ENCODE results near the gene PDE4D. TPM values are rescaled to one million over a fixed set of nuclear protein-coding genes. Genes with fewer than 3 reads are reported as not detected.

Gene PDE4D
- total and polyA plus RNA-seq, 2 experiments from 2014 or later: 4.3 to 9.7 TPM

GRCh38 chr5:59264639-59265245 is 628.8 kb downstream of the PDE4D start:
- in situ Hi-C loops (cut with MboI): no loop called here
- Histone ChIP-seq H3K27me3 (replicated peaks; ENCODE audit: insufficient read depth) (no peaks in the 10 kb centered on the region; the same call in 1 of the 2 replicates), H2AFZ (0 out of 2 replicates have a peak overlapping the region, but pooled peaks have one; percentile 26), H3K4me2 (ENCODE audit: unreplicated experiment) (no peak overlapping the region), H3K27ac (no peak overlapping the region), H4K20me1 (ENCODE audit: insufficient read depth) (no peaks in the 10 kb centered on the region), H3K4me1 (ENCODE audit: insufficient read depth) (no peaks in the 10 kb centered on the region), H3K79me2 (ENCODE audit: insufficient read depth) (no peaks in the 10 kb centered on the region), H3F3A (ENCODE audit: insufficient read depth) (no peaks in the 10 kb centered on the region), H3K4me3 (no peak overlapping the region), H3K9me2 (ENCODE audit: insufficient read depth) (no peaks in the 10 kb centered on the region), H3K9me3 (ENCODE audit: low read depth) (no peaks in the 10 kb centered on the region), H3K36me3 (ENCODE audit: low read depth) (no peaks in the 10 kb centered on the region), H3K9ac (no peak overlapping the region)
- no peak for DNase-seq
- 36 to 37% methylated on average over 4 of the region's 4 CpGs for WGBS, 2 experiments (ENCODE audit: low coverage in 1 of 2, low lambda C conversion rate in 2 of 2, missing lambda C conversion rate in 2 of 2)
- no peak for TF ChIP-seq EZH2 (IDR thresholded peaks at IDR 0.05; ENCODE audit: insufficient read depth, poor library complexity, severe bottlenecking)
- no peak for TF ChIP-seq EZH2phosphoT487 (IDR thresholded peaks at IDR 0.05; ENCODE audit: insufficient read depth, low read depth)

- Histone ChIP-seq H3K79me2 (ENCODE audit: insufficient read depth) (no peaks in the 10 kb centered on the region), H4K20me1 (ENCODE audit: insufficient read depth) (no peaks in the 10 kb centered on the region), H3F3A (ENCODE audit: insufficient read depth) (no peaks in the 10 kb centered on the region), H3K27me3 (replicated peaks; ENCODE audit: insufficient read depth) (no peaks in the 10 kb centered on the region; the same call in 1 of the 2 replicates), H3K9me3 (ENCODE audit: low read depth) (no peaks in the 10 kb centered on the region), H3K9me2 (ENCODE audit: insufficient read depth) (no peaks in the 10 kb centered on the region), H3K36me3 (ENCODE audit: low read depth) (no peaks in the 10 kb centered on the region), H3K4me1 (ENCODE audit: insufficient read depth) (no peaks in the 10 kb centered on the region), H3K4me3 (no peak overlapping the region), H2AFZ (no peak overlapping the region), H3K4me2 (ENCODE audit: unreplicated experiment) (no peak overlapping the region), H3K9ac (no peak overlapping the region), H3K27ac (no peak overlapping the region)
- no peak for TF ChIP-seq EZH2phosphoT487 (IDR thresholded peaks at IDR 0.05; ENCODE audit: insufficient read depth, low read depth)
- TF ChIP-seq EZH2 (IDR thresholded peaks at IDR 0.05; ENCODE audit: insufficient read depth, poor library complexity, severe bottlenecking): no peak
- WGBS, 2 experiments (ENCODE audit: low coverage in 1 of 2, low lambda C conversion rate in 2 of 2, missing lambda C conversion rate in 2 of 2): 34 to 41% methylated on average over 2 of the region's 2 CpGs
- no peak for DNase-seq
- in situ Hi-C loops (cut with MboI): no loop called here
Observed at GRCh38 chr5:59264013-59264412, 629.5 kb downstream of the PDE4D start.

- Histone ChIP-seq H3K36me3 (ENCODE audit: low read depth) (no peaks in the 10 kb centered on the region), H2AFZ (no peak overlapping the region), H3K9ac (no peak overlapping the region), H3K4me2 (ENCODE audit: unreplicated experiment) (no peak overlapping the region), H3F3A (ENCODE audit: insufficient read depth) (no peaks in the 10 kb centered on the region), H3K27ac (no peak overlapping the region), H3K4me1 (ENCODE audit: insufficient read depth) (no peaks in the 10 kb centered on the region), H3K4me3 (no peak overlapping the region), H3K9me3 (ENCODE audit: low read depth) (no peaks in the 10 kb centered on the region), H3K79me2 (ENCODE audit: insufficient read depth) (no peaks in the 10 kb centered on the region), H3K9me2 (ENCODE audit: insufficient read depth) (no peaks in the 10 kb centered on the region), H4K20me1 (ENCODE audit: insufficient read depth) (no peaks in the 10 kb centered on the region), H3K27me3 (replicated peaks; ENCODE audit: insufficient read depth) (no peaks in the 10 kb centered on the region)
- WGBS, 2 experiments (ENCODE audit: low coverage in 1 of 2, low lambda C conversion rate in 2 of 2, missing lambda C conversion rate in 2 of 2): 84 to 85% methylated on average over 1 of the region's 1 CpG
- in situ Hi-C loops (cut with MboI): no loop called here
- TF ChIP-seq EZH2phosphoT487 (IDR thresholded peaks at IDR 0.05; ENCODE audit: insufficient read depth, low read depth) (no peak), EZH2 (IDR thresholded peaks at IDR 0.05; ENCODE audit: insufficient read depth, poor library complexity, severe bottlenecking) (no peak)
- no peak for DNase-seq
Observed at GRCh38 chr5:59261969-59262368, 631.6 kb downstream of the PDE4D start.

GRCh38 chr5:59260973-59261372 is 632.6 kb downstream of the PDE4D start:
- no peaks in the 10 kb centered on the region for H3K36me3 ChIP-seq (ENCODE audit: low read depth)
- H3K27me3 ChIP-seq (replicated peaks; ENCODE audit: insufficient read depth): no peaks in the 10 kb centered on the region

More at GRCh38 chr5:59260973-59261372, 632.6 kb downstream of the PDE4D start:
- no peak overlapping the region for H3K4me3 ChIP-seq
- H3F3A ChIP-seq (ENCODE audit: insufficient read depth): no peaks in the 10 kb centered on the region
- in situ Hi-C loops (cut with MboI): no loop called here
- H3K79me2 ChIP-seq (ENCODE audit: insufficient read depth): no peaks in the 10 kb centered on the region
- H3K9me3 ChIP-seq (ENCODE audit: low read depth): no peaks in the 10 kb centered on the region
- DNase-seq: no peak
- H2AFZ ChIP-seq: no peak overlapping the region
- H4K20me1 ChIP-seq (ENCODE audit: insufficient read depth): no peaks in the 10 kb centered on the region
- no peaks in the 10 kb centered on the region for H3K9me2 ChIP-seq (ENCODE audit: insufficient read depth)
- no peaks in the 10 kb centered on the region for H3K4me1 ChIP-seq (ENCODE audit: insufficient read depth)
- TF ChIP-seq EZH2 (IDR thresholded peaks at IDR 0.05; ENCODE audit: insufficient read depth, poor library complexity, severe bottlenecking) (no peak), EZH2phosphoT487 (IDR thresholded peaks at IDR 0.05; ENCODE audit: insufficient read depth, low read depth) (no peak)
- no peak overlapping the region for H3K9ac ChIP-seq
- 88 to 95% methylated on average over 1 of the region's 1 CpG for WGBS, 2 experiments (ENCODE audit: low coverage in 1 of 2, low lambda C conversion rate in 2 of 2, missing lambda C conversion rate in 2 of 2)
- H3K4me2 ChIP-seq (ENCODE audit: unreplicated experiment): no peak overlapping the region
- H3K27ac ChIP-seq: no peak overlapping the region

All from GM23248 (cell line).